Spinal cord (tissue), 10 donors: Measurements from ENCODE around the gene HOXC4. TPM values are rescaled to one million over a fixed set of nuclear protein-coding genes. Genes with fewer than 3 reads are reported as not detected.

Experiments used
- DNase-seq, 6 donors: peaks; one replicate each; pipeline versions ENCODE4 v3.0.0 to v3.0.0-alpha.2; 2013 to 2015; ENCODE audit warnings: low spot score in 6 of 6, low read depth in 4 of 6
- H3K27ac ChIP-seq: one replicate; pipeline ENCODE4 v1.5.1; 2013; ENCODE audit warnings: low read depth, low read length, control low read depth
- H3K27me3 ChIP-seq: one replicate; pipeline ENCODE4 v1.6.1; 2013; ENCODE audit warnings: low read length; ENCODE audit not compliant: control insufficient read depth, insufficient read depth
- H3K36me3 ChIP-seq: one replicate; pipeline ENCODE4 v1.6.1; 2013; ENCODE audit warnings: low read length; ENCODE audit not compliant: control insufficient read depth, insufficient read depth
- H3K4me1 ChIP-seq: one replicate; pipeline ENCODE4 v1.6.1; 2013; ENCODE audit warnings: low read length; ENCODE audit not compliant: control insufficient read depth, insufficient read depth
- H3K4me3 ChIP-seq: one replicate; pipeline ENCODE4 v1.5.1; 2013; ENCODE audit warnings: low read depth, low read length, control low read depth
- H3K9me3 ChIP-seq: one replicate; pipeline ENCODE4 v1.6.1; 2013; ENCODE audit warnings: low read length; ENCODE audit not compliant: control insufficient read depth, insufficient read depth
- WGBS: methylation state at CpG from one replicate; pipeline ENCODE4 v1.1.5; 2013; ENCODE audit warnings: missing lambda C conversion rate; ENCODE audit not compliant: insufficient coverage; 5-methylcytosine and 5-hydroxymethylcytosine counted together
- polyA plus RNA-seq, 2 donors: library from polyadenylated mRNA; unstranded; fragments of 120-200 nt; gene quantifications; one replicate each; pipeline ENCODE4 v1.2.1, GENCODE V29; 2013; ENCODE audit not compliant: insufficient read length in 2 of 2
- total RNA-seq, 2 donors: library from RNA; depleted of rRNA in 1 of 2; stranded (reverse); fragments of 120-200 nt in 1 of 2; fragments of >200 nt in 1 of 2; gene quantifications; one replicate each; pipeline versions ENCODE4 v1.2.3 to v1.2.4, GENCODE V29; 2013 to 2014
- donor health status: healthy.

The HOXC4 gene
- total and polyA plus RNA-seq, 4 donors: 10.0 to 100 (median 54.5) TPM

GRCh38 chr12:54047160-54047963 is 6.3 kb upstream of the HOXC4 start:
- Histone ChIP-seq H3K27ac (peak overlapping the region; percentile 96), H3K4me3 (peak overlapping the region; percentile 22)
- WGBS: 23% methylated on average over 61 of the region's 61 CpGs

DNA sequence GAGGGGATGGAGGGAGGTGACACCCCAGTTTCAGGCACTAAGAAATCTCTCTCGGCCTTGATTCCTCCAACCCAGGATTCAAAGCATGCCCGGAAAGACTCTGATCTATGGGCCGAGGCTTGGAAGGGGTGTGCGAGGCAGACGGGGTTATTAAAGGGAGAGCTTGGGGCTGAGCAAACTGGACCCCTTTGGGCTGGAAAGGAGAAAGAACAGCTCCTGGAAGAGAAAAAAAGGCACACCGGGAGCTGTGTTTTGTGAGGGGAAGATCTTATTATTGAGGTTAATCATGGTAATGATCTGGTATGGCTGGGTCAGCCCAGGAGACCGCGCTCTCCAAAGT is 5.7 kb upstream of the HOXC4 start:
- 38% methylated on average over 5 of the region's 8 CpGs for WGBS
- Histone ChIP-seq H3K4me3 (peak overlapping the region; percentile 22), H3K27me3 (peaks cover 8% of the 10 kb centered on the region), H3K9me3 (no peaks in the 10 kb centered on the region), H3K36me3 (peaks cover 9% of the 10 kb centered on the region), H3K27ac (peak overlapping the region; percentile 96), H3K4me1 (peaks cover 70% of the 10 kb centered on the region)
- no peak for DNase-seq

More at GRCh38 chr12:54047160-54047963, 6.3 kb upstream of the HOXC4 start:
- peak in 1 of 6 donors; percentile 76 for DNase-seq
- H3K36me3 ChIP-seq: peaks cover 9% of the 10 kb centered on the region
- no peaks in the 10 kb centered on the region for H3K9me3 ChIP-seq
- peaks cover 8% of the 10 kb centered on the region for H3K27me3 ChIP-seq
- H3K4me1 ChIP-seq: peaks cover 70% of the 10 kb centered on the region

DNA sequence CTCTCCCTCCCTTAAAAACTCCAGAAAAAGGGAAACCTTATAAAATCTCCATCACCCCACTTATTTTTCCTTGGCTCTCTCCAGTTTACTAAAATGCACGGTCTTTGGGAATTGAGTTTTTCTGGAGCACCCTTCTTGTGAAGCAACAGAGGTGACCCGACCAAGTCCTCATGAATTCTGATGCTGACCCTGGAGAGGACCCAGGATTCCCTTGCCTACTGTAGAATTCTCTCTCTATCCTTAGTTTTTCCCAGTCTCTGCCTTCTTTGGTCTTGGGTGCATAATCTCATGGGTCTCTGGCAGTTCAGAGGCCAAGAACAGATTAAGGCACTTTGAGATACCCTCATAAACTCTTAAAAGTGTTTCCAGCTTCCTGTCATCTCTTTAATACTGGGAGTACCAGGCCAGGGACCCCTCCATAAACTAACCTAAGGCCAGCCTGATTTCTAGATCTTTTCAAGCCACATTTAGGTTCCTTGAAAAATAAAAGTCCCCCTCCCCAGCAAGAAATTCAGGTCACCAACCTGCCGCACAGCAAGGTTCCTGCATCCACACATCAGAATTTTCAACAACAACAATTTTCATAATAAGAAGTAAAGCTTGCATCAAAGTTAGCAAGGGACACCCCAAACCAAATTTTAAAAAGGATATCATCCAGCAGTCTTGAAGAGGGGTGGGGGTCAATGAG is 5.1 kb upstream of the HOXC4 start:
- Histone ChIP-seq H3K9me3 (no peaks in the 10 kb centered on the region), H3K4me3 (no peak overlapping the region), H3K4me1 (peaks cover 70% of the 10 kb centered on the region), H3K36me3 (peaks cover 13% of the 10 kb centered on the region), H3K27me3 (peaks cover 8% of the 10 kb centered on the region), H3K27ac (peak overlapping the region; percentile 96)
- peak in 1 of 6 donors; percentile 57 for DNase-seq
- WGBS: 46% methylated on average over 2 of the region's 3 CpGs

GRCh38 chr12:54049108-54049507 is 4.5 kb upstream of the HOXC4 start:
- Histone ChIP-seq H3K36me3 (peaks cover 16% of the 10 kb centered on the region), H3K27me3 (peaks cover 8% of the 10 kb centered on the region), H3K4me3 (no peak overlapping the region), H3K9me3 (no peaks in the 10 kb centered on the region), H3K4me1 (peaks cover 70% of the 10 kb centered on the region), H3K27ac (peak overlapping the region; percentile 96)
- WGBS: 100% methylated on average over 2 of the region's 6 CpGs
- peak in 1 of 6 donors; percentile 81 for DNase-seq

DNA sequence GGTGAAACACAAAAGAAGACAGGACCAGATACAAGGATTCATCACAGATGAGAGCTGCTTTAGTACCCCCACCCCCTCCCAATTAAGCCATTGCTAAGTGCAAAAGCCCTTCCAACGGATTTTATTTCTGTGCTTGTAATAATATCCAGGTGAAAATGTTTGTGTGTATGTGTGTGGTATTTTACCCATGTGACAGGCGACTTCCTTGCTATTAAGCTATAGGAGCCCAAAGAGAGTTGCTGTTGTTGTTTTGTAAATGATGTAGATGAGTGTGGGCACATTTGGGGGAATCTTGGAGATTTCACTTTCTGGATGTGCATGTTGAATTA is 3.2 kb upstream of the HOXC4 start:
- Histone ChIP-seq H3K27me3 (peaks cover 8% of the 10 kb centered on the region), H3K27ac (peak overlapping the region; percentile 96), H3K36me3 (peaks cover 19% of the 10 kb centered on the region), H3K4me3 (peak overlapping the region; percentile 18), H3K4me1 (peaks cover 70% of the 10 kb centered on the region), H3K9me3 (no peaks in the 10 kb centered on the region)
- peak in 1 of 6 donors; percentile 72 for DNase-seq
- WGBS: 50% methylated on average over 1 of the region's 2 CpGs

DNA sequence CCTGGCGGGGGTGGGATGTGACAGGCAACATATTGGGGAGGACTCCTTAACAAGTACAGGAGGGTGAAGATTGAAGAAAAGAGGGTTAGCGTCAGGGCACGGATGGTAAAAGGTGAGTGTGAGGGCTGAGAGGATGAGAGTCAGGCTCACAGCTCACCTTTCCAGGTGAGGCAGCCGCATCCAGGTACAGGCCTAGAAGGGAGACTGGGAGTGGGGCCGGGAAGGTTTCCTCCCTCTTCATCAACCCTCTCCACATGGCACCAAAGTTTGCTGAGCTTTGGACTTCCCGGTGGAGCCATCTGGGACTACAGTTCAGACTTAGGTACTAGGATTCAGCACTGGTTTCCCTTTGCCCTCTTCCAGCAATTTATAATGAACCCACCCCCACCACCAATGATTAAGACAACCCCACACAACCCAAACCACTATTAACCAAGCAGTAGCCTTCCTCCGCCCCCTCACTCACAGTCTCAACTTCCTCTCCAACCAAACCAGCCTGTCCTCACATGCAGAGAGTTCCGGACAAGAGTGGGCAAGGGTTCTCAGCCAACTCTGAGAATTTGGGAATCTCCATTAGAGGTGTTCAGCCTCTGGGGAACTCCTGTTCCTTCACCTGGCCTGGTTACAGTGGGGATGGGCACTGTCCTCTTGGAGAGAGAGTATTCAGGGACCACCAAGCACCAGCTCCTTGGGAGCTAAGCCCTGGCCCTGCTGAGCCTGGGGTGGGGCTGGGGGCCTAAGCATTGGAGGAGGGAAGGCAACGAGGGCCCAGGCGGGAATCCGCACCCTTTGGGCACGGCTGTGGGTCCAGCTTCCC is 2.4 kb upstream of the HOXC4 start:
- peaks cover 2% of the 10 kb centered on the region for H3K27me3 ChIP-seq
- peak overlapping the region; percentile 96 for H3K27ac ChIP-seq

DNA sequence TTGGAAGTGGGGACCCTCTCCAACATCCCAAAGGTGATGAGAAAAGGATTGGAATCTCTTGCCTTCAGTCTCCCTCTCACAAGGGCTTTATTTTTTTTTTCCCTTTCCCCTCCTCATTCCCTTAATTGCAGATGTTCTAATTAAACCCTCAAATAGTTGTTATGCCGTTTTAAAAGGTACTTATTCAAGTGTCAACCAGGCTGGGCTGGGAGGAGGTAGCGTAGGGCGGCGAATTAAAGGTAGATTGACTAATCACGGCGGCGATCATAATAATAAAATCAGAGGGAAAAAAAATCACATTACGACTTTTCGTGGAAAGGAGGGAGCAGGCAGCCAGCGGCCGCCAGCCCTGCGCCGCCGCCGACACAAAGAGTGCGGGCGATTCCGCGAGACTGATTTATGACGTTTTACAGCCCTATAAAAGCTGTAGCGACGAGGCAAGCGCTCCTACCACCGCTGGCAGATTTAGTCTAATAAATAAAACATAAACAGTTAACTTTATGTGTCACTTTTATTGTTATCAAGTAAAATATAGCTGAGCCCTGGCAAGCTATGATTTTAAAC is 1.7 kb upstream of the HOXC4 start:
- Histone ChIP-seq H3K27me3 (peaks cover 2% of the 10 kb centered on the region), H3K27ac (peak overlapping the region; percentile 96), H3K9me3 (no peaks in the 10 kb centered on the region), H3K4me1 (peaks cover 57% of the 10 kb centered on the region), H3K36me3 (peaks cover 15% of the 10 kb centered on the region), H3K4me3 (no peak overlapping the region)
- DNase-seq: peak in 2 of 6 donors; percentile 59 to 93
- 9% methylated on average over 14 of the region's 24 CpGs for WGBS

More for the DNA sequence above, 2.4 kb upstream of the HOXC4 start:
- Histone ChIP-seq H3K36me3 (peaks cover 19% of the 10 kb centered on the region), H3K9me3 (no peaks in the 10 kb centered on the region), H3K4me1 (peaks cover 63% of the 10 kb centered on the region), H3K4me3 (no peak overlapping the region)
- WGBS: 61% methylated on average over 6 of the region's 12 CpGs
- DNase-seq: peak in 1 of 6 donors; percentile 57

DNA sequence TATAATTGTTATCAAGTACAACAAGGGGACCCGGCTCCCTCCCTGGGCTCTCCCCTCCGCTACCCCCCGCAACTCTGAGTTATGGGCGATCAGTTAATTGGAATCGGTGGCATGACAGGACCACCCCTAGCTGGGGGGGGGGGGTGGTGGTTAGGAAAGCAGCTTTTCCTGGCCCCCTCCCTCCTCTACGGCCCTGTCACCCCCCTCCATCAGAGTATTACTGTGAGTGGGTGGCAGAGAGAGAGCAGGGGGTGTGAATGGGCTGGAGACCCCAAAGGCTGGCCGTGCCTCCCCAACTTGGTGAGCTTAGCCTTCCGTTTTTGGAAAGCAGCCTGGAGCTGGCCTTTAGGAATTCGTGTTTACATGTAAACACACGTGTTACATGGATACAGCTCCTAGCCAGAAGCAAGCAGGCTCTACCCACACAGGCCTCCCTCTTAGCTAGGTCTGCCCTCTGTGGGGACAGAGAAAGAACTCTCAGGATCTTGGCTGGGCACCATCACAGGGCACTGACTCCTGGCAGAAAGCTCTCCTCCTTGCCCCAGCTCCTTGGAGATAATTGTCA is 1.1 kb upstream of the HOXC4 start:
- H3K4me3 ChIP-seq: peak overlapping the region; percentile 68
- no peaks in the 10 kb centered on the region for H3K9me3 ChIP-seq
- H3K4me1 ChIP-seq: peaks cover 51% of the 10 kb centered on the region
- peak in 3 of 6 donors; percentile 68 to 84 (median 83) for DNase-seq
- peaks cover 11% of the 10 kb centered on the region for H3K36me3 ChIP-seq
- H3K27me3 ChIP-seq: peaks cover 2% of the 10 kb centered on the region
- 11% methylated on average over 4 of the region's 10 CpGs for WGBS
- peak overlapping the region; percentile 96 for H3K27ac ChIP-seq
